Measurements from ENCODE around the gene SSBP4.

Gene SSBP4

GRCh38 chr19:18477042-18477779, 58.0 kb downstream of the SSBP4 start:
- Histone ChIP-seq H3K4me1 (peaks cover 13% of the 10 kb centered on the region), H3K27me3 (ENCODE audit: control insufficient read depth, insufficient read depth, low read length) (no peaks in the 10 kb centered on the region), H3K36me3 (ENCODE audit: control insufficient read depth, insufficient read depth, low read length) (no peaks in the 10 kb centered on the region), H3K9ac (no peak overlapping the region), H2AFZ (no peak overlapping the region), H3K4me3 (ENCODE audit: low read depth, low read length) (no peak overlapping the region), H3K4me2 (ENCODE audit: low read length) (no peak overlapping the region), H3K9me3 (ENCODE audit: control insufficient read depth, low read length) (no peaks in the 10 kb centered on the region), H3K79me2 (peaks cover 76% of the 10 kb centered on the region), H3K27ac (no peak overlapping the region)
- TF ChIP-seq CTCF (IDR thresholded peaks at IDR 0.05), result no peak

GRCh38 chr19:18477974-18478373, 58.8 kb downstream of the SSBP4 start:
- Histone ChIP-seq H3K4me2 (ENCODE audit: low read length) (no peak overlapping the region), H3K79me2 (peaks cover 78% of the 10 kb centered on the region), H3K9me3 (ENCODE audit: control insufficient read depth, low read length) (no peaks in the 10 kb centered on the region), H3K36me3 (ENCODE audit: control insufficient read depth, insufficient read depth, low read length) (no peaks in the 10 kb centered on the region), H3K27me3 (ENCODE audit: control insufficient read depth, insufficient read depth, low read length) (no peaks in the 10 kb centered on the region), H2AFZ (no peak overlapping the region), H3K4me1 (peaks cover 13% of the 10 kb centered on the region), H3K4me3 (ENCODE audit: low read depth, low read length) (no peak overlapping the region), H3K27ac (peak overlapping the region; percentile 78), H3K9ac (no peak overlapping the region)
- TF ChIP-seq CTCF (IDR thresholded peaks at IDR 0.05), result no peak

- Histone ChIP-seq H3K4me2 (ENCODE audit: low read length) (no peak overlapping the region), H3K79me2 (peaks cover 82% of the 10 kb centered on the region), H3K9ac (no peak overlapping the region)
These were observed 59.5 kb downstream of the SSBP4 start for GRCh38 chr19:18478545-18479311.

GRCh38 chr19:18480006-18480691, 61.0 kb downstream of the SSBP4 start:
- Histone ChIP-seq H3K4me3 (ENCODE audit: low read depth, low read length) (no peak overlapping the region), H3K27ac (peak overlapping the region; percentile 78), H2AFZ (peak overlapping the region; percentile 39), H3K27me3 (ENCODE audit: control insufficient read depth, insufficient read depth, low read length) (no peaks in the 10 kb centered on the region), H3K9ac (no peak overlapping the region), H3K4me2 (ENCODE audit: low read length) (no peak overlapping the region), H3K4me1 (peaks cover 13% of the 10 kb centered on the region), H3K36me3 (ENCODE audit: control insufficient read depth, insufficient read depth, low read length) (no peaks in the 10 kb centered on the region), H3K79me2 (peaks cover 82% of the 10 kb centered on the region), H3K9me3 (ENCODE audit: control insufficient read depth, low read length) (no peaks in the 10 kb centered on the region)
- no peak for TF ChIP-seq CTCF (IDR thresholded peaks at IDR 0.05)

More at GRCh38 chr19:18478545-18479311, 59.5 kb downstream of the SSBP4 start:
- no peak overlapping the region for H3K4me3 ChIP-seq (ENCODE audit: low read depth, low read length)
- H2AFZ ChIP-seq, result no peak overlapping the region
- peaks cover 13% of the 10 kb centered on the region for H3K4me1 ChIP-seq
- no peaks in the 10 kb centered on the region for H3K36me3 ChIP-seq (ENCODE audit: control insufficient read depth, insufficient read depth, low read length)
- H3K9me3 ChIP-seq (ENCODE audit: control insufficient read depth, low read length), result no peaks in the 10 kb centered on the region
- H3K27ac ChIP-seq, result peak overlapping the region; percentile 78
- TF ChIP-seq CTCF (IDR thresholded peaks at IDR 0.05), result no peak
- H3K27me3 ChIP-seq (ENCODE audit: control insufficient read depth, insufficient read depth, low read length), result no peaks in the 10 kb centered on the region

Data from parathyroid adenoma (tissue), 2 donors.